ENCODE measurements around the gene PLSCR3.

The PLSCR3 gene

GRCh38 chr17:7425756-7426155, 31.4 kb upstream of the PLSCR3 start:
- TF ChIP-seq CTCF (IDR thresholded peaks at IDR 0.05; ENCODE audit: borderline replicate concordance, insufficient read depth, low read depth, low read length) = no peak
- no peak overlapping the region for H3K4me3 ChIP-seq (ENCODE audit: low read depth, low read length)

GRCh38 chr17:7425316-7425715, 31.0 kb upstream of the PLSCR3 start, which contains the start of gene SPEM2:
SPEM2 (plus strand) TSS chr17:7425616; CDS start chr17:7425689, 73 bp downstream.
- TF ChIP-seq CTCF (IDR thresholded peaks at IDR 0.05; ENCODE audit: borderline replicate concordance, insufficient read depth, low read depth, low read length) = no peak
- H3K4me3 ChIP-seq (ENCODE audit: low read depth, low read length) = no peak within 1 kb of the TSS

- H3K4me3 ChIP-seq (ENCODE audit: low read depth, low read length) = no peak overlapping the region
- TF ChIP-seq CTCF (IDR thresholded peaks at IDR 0.05; ENCODE audit: borderline replicate concordance, insufficient read depth, low read depth, low read length) = no peak
Observed at GRCh38 chr17:7423679-7424078, 29.4 kb upstream of the PLSCR3 start.

- no peak for TF ChIP-seq CTCF (IDR thresholded peaks at IDR 0.05; ENCODE audit: borderline replicate concordance, insufficient read depth, low read depth, low read length)
- H3K4me3 ChIP-seq (ENCODE audit: low read depth, low read length) = no peak overlapping the region
Observed at GRCh38 chr17:7421186-7421585, 26.9 kb upstream of the PLSCR3 start.

GRCh38 chr17:7419819-7420610, 25.7 kb upstream of the PLSCR3 start, which contains the start of gene SPEM1:
SPEM1 (plus strand) TSS chr17:7420324; CDS start chr17:7420385, 61 bp downstream.
- H3K4me3 ChIP-seq (ENCODE audit: low read depth, low read length) = no peak within 1 kb of the TSS
- TF ChIP-seq CTCF (IDR thresholded peaks at IDR 0.05; ENCODE audit: borderline replicate concordance, insufficient read depth, low read depth, low read length) = no peak

GRCh38 chr17:7418472-7419152, 24.3 kb upstream of the PLSCR3 start:
- TF ChIP-seq CTCF (IDR thresholded peaks at IDR 0.05; ENCODE audit: borderline replicate concordance, insufficient read depth, low read depth, low read length) = no peak

More at GRCh38 chr17:7418472-7419152, 24.3 kb upstream of the PLSCR3 start:
- H3K4me3 ChIP-seq (ENCODE audit: low read depth, low read length) = no peak overlapping the region
